C4-2B (cell line): ENCODE measurements around the gene BSN.

Experiments used
- ZFX ChIP-seq: fragments of 450-650 bp; IDR thresholded peaks from 2 replicates; pipeline ENCODE4 v1.6.1; 2017
- TF ChIP-seq, protein P1 (sequence below): fragments of 450-650 bp; conservative IDR thresholded peaks from 2 replicates; pipeline ENCODE4 v1.5.1; 2017; ENCODE audit warnings: mild to moderate bottlenecking

DNA sequence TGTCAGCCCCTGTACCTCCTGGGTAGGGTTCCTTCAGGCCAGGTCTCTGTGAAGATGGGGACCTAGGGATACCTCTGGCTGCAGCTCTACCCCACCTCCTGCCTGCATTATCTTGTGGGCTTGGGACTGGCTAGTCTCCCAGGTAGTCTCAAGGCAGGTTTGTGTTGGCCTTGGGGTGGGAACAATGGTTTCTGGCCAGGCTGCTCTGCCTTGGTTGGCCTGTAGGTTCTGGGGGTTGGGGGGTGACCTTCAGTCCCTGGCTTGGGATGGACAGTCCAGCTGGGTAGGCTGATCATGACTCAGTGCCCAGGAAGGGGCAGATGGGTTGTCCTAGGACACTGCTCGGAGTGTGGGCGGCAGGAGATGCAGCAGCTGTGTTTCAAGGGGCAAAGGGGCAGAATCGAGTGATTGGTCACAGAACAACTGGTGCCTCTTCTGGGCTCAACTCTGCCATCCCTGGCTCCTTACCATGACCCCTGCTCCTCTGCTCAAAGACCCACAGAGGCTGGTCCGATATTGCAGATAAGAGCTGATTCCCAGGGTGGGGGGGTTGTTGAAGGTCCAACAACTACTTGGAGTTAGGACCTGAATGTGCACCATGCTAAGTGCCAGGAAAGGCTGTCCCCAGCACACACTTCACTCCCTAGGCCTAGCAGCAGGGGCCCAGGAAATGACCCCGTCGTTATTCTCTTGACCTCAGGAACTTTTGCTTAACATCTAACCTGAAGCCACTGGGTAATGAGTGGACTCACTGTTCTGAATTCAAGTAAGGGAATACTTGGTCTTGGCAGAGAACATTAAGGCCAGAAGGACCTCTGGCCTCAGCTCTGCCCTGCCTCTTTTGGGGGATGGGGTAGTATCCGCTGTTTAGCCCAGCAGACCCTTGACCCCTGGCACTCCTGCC, 18.1 kb upstream of the BSN start:
- TF ChIP-seq, protein P1, sequence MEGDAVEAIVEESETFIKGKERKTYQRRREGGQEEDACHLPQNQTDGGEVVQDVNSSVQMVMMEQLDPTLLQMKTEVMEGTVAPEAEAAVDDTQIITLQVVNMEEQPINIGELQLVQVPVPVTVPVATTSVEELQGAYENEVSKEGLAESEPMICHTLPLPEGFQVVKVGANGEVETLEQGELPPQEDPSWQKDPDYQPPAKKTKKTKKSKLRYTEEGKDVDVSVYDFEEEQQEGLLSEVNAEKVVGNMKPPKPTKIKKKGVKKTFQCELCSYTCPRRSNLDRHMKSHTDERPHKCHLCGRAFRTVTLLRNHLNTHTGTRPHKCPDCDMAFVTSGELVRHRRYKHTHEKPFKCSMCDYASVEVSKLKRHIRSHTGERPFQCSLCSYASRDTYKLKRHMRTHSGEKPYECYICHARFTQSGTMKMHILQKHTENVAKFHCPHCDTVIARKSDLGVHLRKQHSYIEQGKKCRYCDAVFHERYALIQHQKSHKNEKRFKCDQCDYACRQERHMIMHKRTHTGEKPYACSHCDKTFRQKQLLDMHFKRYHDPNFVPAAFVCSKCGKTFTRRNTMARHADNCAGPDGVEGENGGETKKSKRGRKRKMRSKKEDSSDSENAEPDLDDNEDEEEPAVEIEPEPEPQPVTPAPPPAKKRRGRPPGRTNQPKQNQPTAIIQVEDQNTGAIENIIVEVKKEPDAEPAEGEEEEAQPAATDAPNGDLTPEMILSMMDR: no peak
- TF ChIP-seq ZFX: no peak
